Left colon (tissue), 2 donors: ENCODE data around the gene OR52W1. TPM values are rescaled to one million over a fixed set of nuclear protein-coding genes. Genes with fewer than 3 reads are reported as not detected.

Experiments
- ATAC-seq: fragments of 200-7000 bp; cut with Tn5 transposase; one replicate; pipeline ENCODE4 v1.9.1; 2020; ENCODE audit warnings: mild to moderate bottlenecking, moderate library complexity
- DNase-seq, 2 donors: peaks; one replicate each; pipeline ENCODE4 v3.0.0-alpha.2; 2020
- intact Hi-C, 2 donors: fragments of 100-400 bp; cut with DNase I in 1 of 2; cut with micrococcal nuclease in 1 of 2; formaldehyde crosslinking; loops; one replicate each; pipeline versions ENCODE4 v1.11.2 to v1.14.0; 2022; cut with DNase I, micrococcal nuclease
- total RNA-seq, 2 donors: library from RNA; stranded (reverse); fragmentation: NEBNext Ultra II Directional; extraction: Animal tissue kit (Norgen Biotek cat#: 25700); gene quantifications; one replicate each; pipeline ENCODE4 v1.2.1, GENCODE V29; 2021
- donor health status: DM: no; HTN: no; CAD: no.
- donor health status: DM: yes; HTN: yes; CAD: no.

OR52W1 gene
- total RNA-seq, 2 donors from 2014 or later = not detected

DNA sequence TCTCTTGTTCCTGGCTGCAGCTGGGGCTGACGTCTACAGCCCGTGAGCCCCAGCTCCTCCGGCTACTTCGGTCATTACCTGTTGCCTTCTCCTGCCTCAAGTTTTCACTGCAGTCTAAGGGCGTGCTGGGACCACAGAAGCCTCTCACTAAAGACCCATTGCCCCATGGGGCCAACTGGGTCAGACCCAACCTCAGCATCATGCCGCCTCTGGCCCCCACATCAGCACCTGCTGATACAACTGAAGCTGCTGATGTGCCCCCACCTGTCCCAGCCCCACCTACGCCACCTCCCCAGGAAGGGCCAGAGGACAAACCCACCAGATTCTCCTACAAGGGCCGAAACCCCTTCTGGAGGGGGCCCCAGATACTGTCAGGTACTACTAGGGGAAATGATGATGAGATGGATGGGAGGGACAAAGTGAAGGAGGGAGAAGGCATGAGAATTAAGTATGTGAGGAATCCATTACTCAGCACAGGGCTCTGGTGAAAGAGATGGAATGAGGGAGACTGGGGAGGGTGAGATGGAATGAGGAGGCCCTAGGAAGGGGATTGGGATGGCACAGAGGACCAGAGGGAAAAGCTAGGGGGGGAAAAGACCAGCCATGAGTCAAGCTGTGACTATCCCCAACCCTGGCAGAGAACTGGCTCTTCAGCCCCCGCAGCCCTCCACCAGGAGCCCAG, 11.4 kb downstream of the OR52W1 start:
- ATAC-seq = peak; percentile 13
- intact Hi-C loops = no loop called here

DNA sequence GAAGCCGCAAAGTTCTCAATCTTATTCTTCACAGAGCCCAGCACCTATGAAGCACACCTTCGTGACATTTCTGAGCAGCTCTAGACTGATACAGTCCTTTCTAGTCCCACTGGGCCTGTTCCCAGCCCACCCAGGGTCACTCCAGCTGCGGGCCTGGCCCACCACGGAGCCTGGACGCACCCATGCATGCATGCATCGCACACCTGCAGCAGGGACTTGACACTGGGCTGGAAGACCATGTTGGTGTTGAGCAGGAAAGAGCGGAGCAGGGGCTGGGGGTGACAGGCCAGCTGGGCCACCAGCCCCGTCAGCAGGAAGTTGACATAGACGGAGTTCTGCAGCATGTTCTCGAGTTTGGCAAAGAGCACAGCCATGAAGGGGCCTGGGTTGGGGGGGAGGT, 15.5 kb downstream of the OR52W1 start:
- ATAC-seq (no peak), DNase-seq (no peak)
- intact Hi-C loops = no loop called here

More for the DNA sequence above, 11.4 kb downstream of the OR52W1 start:
- no peak for DNase-seq

DNA sequence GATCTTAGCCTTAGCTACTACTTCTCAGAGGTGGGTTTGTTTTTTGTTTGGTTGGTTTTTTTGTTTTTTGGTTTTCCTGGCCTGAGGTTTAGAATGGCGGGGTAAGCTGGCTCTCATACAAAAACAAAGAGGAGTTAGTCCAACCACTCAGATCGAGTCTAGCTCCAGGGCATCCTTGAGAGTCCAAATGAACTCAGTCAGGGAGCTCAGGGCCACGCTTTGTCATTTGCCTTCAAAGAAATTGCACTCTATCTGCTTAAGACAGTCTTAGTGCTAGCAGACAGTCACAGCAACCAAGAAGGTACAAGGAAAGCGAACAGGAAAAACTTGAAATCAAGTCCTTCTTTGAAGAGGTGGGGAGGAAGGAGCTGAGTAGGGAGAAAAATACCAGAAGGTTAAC, 17.5 kb downstream of the OR52W1 start:
- no peak for ATAC-seq
- intact Hi-C loops = no loop called here
- DNase-seq = no peak

DNA sequence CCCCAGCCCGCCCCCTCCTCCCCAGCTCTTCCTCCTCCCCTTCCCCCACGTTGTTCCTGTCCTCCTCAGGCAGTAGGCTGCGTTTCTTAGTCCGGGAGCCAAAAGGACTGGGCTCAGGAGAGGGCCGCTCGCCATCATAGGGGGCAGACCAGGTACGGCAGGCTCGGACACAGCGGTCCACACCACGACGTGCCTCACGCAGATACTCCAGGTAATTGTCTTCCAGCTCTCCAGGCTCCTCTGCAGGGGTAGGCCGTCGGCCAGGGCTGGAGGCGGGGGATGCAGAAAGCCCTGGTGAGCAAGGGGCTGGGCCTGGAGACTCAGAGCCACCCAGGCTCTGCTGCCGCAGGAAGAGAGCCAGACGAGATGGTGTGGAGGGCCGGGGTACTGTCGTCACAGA, 18.7 kb downstream of the OR52W1 start:
- no peak for ATAC-seq
- intact Hi-C loops = no loop called here
- DNase-seq = no peak

DNA sequence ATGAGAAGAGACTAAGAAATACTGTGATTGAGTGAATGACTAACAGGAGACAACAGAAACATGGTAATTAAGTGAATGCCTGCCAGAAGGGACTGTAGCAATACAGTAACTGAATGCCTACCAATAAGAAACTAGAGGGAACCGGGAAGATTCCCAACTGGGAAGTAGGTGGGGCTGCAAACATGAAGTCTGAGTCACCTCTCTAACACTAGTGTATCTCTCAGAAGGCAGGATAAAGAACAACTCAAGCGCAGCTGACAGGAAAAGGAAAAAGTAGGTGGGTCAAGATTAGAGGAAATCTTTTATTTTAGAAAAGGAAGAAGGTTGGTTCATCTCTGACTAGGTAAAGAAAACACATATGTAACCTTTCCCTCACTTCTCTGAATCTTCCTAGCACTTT, 20.3 kb downstream of the OR52W1 start:
- intact Hi-C loops = no loop called here
- DNase-seq (no peak), ATAC-seq (peak; percentile 90)

DNA sequence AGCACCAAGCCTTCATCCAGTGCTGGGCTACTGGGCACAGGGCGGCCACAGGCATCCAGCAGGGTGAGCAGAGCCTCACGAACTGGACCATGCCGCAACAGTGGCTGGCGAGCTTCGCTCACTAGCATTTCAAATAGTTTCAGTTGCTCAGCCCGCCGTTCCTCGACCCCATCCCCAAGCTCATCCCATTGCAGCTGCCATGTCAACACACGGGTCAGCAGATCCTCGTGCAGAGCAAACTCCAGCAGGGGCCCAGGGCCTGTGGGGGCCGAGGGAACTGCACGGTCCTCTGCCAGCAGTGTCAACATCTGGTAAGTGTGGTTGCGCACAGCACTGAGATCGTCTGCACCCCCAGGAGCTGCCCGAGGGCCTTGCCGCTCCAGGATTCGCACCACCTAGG, 24.8 kb downstream of the OR52W1 start:
- DNase-seq (no peak), ATAC-seq (no peak)
- intact Hi-C loops = no loop called here

DNA sequence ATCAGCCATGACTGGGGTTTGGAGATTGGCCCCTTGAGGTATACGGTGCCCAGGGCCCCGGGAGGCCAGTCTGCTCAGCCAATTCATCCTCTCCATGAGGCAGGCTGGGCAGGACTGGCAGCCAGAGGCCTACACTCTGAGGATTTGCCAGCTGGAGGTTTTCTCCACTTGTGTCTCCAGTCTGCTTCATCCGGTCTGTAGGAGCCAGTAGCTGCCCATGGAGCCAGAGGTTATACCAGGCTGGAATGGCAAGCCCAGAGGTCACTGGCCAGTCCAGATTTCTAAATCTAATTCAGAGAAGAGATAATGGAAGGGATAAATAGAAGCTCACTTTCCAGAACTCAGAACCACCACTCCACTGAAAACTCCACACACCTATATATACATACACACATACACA, 25.4 kb downstream of the OR52W1 start:
- ATAC-seq (no peak), DNase-seq (no peak)
- intact Hi-C loops = no loop called here

DNA sequence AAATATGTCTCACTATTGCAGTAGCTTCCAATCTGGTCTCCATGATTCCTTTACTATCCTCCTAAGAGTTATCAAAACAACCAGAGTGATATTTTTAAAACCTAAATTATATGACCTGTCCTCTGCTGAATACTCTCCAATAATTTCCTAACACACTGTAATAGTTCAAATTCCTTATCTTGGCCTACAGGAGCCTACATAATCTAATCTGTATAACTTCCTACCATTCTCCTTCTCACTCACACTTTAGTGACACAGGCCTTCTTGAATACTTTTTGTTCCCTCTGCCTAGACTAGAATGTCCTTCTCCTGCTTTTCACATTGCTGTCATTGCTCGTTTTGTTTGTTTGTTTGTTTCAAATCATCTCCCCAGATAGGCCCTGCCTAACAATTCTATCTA, 26.0 kb downstream of the OR52W1 start:
- ATAC-seq (no peak), DNase-seq (no peak)
- intact Hi-C loops = no loop called here

DNA sequence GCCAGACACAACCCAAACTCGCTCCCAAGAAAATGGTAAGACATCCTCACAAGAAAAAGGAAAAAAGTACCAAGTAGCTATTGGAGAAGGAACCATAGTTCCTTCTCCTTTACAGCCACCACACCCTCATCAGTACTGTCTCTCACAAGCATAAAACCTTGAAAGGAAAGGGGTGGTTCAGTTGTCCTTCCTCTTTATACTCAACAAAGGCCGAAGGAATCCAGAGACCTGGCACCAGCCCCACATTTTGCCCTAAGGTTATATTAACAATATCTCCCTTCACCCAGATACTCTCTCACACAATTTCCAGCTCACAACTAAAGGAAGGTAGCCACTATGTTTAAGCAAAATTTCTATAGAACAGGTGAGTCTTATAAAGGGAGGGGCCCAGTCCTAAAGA, 26.9 kb downstream of the OR52W1 start:
- DNase-seq = peak in 1 of 2 donors; percentile 50
- intact Hi-C loops = no loop called here
- peak; percentile 73 for ATAC-seq

DNA sequence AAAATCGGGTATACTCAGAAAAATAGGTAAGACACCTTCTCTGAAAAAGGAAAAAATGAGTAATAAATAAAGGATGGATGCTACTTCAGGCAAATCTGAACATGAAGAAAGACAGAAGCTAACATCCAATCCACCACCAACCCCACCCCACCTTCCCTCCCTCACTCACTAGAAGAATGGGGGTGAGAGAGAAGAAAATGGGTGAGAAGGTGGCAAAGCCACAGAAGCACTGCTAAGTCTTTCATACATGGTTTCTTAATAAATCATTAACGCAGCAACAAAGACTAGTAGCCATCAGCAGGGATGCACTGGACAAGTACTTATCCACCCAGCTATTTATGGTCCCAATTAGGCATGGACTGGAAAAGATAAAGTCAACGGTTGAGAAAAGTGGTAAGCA, 29.5 kb downstream of the OR52W1 start:
- intact Hi-C loops = no loop called here
- ATAC-seq (no peak), DNase-seq (no peak)

DNA sequence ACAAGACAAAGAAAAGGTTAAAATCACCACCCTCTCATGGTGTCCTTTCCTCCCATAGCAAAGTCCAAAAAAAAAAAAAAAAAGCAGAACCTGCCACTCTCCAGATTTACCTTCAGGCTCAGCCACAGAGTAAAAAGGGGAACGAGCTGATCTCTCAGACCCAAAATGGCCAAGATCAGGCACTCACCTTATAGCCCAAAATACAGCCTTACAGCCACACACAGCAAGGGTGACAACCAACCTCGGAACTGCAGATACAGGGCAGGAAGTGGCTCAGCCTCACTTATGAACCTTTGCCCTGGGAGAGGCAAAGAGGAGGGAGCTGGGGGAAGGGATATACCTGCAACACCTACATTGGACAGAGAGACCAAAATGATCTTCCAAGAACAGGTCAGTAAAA, 30.9 kb downstream of the OR52W1 start:
- ATAC-seq (peak; percentile 62), DNase-seq (peak; percentile 57 to 82)
- intact Hi-C loops = no loop called here

DNA sequence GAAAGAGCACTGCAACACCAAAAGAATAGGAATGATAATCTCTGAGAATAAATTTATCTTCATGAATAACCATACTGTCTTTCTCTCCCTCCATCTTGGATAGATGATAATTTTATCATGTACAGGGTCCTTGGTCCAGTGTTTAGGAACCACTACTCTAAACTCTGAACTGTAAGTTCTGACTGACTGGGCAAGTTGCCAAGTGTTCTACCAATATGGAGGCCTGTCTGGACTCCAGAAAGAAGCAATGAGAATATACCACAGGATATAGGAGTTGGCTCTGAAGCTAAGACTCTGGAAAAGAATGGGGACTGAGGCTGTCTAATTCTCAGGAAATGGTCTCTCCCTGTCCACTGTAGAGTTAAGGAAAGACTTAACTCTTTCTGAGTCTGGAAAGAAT, 33.9 kb downstream of the OR52W1 start:
- ATAC-seq (no peak), DNase-seq (no peak)
- intact Hi-C loops = no loop called here

DNA sequence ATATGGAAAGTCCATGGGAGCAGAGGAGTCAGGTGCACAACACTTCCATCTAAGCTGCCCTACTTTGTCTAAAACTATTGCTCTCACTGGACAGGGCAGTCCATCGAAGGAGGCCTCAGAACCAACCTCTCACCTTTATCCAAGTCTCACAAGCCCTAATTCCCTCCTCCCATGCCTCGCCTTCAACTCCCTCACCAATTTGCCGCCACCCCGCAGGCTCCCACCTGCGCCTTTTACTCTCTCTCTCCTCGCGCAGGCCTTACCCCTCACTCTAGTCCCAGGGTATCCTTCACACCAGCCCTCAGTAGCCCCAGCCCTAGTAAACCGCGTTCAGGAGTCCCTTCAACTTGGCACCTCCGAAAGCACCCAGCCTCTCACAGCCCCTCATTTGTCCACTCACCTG, 35.0 kb downstream of the OR52W1 start:
- no peak for DNase-seq
- ATAC-seq = peak; percentile 1
- intact Hi-C loops = no loop called here

DNA sequence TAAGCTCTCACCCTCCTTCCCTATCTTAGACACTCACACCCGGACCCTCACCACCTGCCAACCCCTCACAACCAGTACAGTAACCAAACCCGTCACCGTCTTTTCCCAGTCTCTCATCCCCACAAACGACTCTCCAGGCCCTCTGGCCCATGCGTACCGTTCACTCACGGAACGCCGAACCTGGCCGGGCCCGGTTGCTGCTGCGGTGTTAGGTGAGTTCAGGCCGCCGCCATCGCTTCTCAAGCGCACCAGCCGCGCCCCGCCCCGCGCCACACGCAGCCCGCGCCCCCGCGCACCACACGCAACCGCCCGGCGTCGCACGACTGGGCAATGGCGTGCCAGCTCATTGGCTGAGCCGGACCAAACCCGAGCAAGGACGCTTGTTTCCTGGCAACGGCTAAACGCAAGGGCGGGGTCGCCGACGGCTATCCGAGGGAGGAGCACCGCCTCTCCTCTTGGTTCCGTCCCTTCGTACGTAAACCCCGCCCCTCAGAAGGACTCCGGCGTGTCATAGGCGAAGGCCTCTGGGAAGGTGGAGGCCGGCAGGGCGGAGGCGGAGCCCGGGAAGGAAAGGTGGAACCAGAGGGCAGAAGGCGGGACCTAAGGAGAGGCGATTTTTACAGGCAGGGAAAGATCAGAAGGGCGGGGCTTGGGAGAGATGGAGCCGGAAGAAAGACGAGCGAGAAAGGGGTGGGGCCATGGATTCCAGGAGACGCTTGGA, 35.5 kb downstream of the OR52W1 start, which contains the start of gene FHIP1B:
FHIP1B (minus strand) TSS at position 250 of the 721 bp plus-strand sequence. CDS start 10,120 bp downstream, outside the sequence.
- ATAC-seq (peak; percentile 87), DNase-seq (peak; percentile 99 to 100)
- intact Hi-C loops = loop anchor here in 1 of 2 donors (5.0 kb wide), 1 partner anchor 83 kb away; no protein-coding TSS in a partner anchor

DNA sequence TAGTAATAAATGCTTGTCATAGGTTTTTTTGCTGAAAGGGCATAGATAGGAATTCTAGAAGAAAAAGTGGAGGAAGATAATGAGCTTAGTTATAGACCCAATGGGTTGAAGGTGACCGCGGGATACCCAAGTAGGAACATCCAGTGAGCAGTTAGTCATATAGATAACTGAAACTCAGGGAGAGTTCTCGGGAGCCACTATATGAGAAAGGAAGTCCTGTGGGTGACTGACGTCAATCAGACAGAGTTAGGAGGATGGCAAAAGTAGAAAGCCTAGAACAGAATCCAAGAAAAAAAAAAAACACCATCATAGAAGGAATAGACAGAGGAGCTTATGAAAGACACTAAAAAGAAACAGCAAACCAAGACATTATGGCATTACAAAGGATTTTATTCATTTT, 38.2 kb downstream of the OR52W1 start:
- DNase-seq = no peak
- ATAC-seq = no peak
- intact Hi-C loops = loop anchor here in 1 of 2 donors (5.0 kb wide), 1 partner anchor 80 kb away; no protein-coding TSS in a partner anchor

DNA sequence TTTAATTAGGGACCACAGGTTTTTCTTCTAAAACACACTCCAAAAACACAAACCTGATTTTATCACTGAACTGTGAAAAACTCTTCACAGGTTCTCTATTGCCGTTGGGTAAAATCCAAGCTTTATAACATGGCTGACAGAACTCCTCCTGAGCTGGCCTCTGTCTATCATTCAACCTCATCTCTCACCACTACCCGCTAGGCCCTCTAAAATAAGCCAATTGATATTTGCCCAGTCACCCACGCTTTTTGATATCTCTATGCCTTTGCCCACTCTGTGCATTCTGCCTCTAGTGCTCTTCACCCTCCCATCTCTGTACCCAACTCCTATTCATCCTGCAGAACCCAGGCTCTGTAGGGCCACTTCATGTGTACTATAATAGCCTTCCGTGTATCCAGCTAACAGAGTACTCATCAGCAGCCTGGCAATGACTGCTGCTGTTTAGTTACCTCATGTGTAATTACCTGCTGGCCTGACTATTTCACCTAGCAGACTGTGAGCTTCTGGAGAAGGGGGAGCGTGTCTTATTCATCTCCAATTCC, 38.8 kb downstream of the OR52W1 start:
- DNase-seq (no peak), ATAC-seq (no peak)
- intact Hi-C loops = loop anchor here in 1 of 2 donors (5.0 kb wide), 1 partner anchor 79 kb away; no protein-coding TSS in a partner anchor

DNA sequence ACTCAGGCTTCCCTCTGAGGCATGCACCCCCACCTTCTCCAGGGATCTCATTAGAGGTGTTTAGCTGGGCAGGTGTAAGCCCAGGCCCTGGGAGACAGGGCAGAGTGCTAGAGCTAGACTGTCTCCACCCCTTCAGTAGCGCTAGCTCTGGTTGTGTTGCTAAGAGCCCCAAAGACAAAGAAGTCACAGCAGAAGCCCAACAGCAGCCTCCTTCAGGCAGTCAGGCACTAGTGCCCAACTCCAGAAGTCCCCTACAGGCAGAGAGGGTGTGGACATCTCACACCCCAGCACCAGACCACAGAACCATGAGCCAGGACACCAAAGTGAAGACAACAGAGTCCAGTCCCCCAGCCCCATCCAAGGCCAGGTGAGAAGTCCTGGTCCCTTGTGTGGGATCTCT, 39.9 kb downstream of the OR52W1 start, which contains the start of gene CNGA4:
CNGA4 (plus strand) TSS at position 188 of the 400 bp plus-strand sequence; CDS start at position 306, 118 bp downstream.
- intact Hi-C loops = loop anchor here in 1 of 2 donors (5.0 kb wide), 1 partner anchor 78 kb away; no protein-coding TSS in a partner anchor
- DNase-seq = no peak

DNA sequence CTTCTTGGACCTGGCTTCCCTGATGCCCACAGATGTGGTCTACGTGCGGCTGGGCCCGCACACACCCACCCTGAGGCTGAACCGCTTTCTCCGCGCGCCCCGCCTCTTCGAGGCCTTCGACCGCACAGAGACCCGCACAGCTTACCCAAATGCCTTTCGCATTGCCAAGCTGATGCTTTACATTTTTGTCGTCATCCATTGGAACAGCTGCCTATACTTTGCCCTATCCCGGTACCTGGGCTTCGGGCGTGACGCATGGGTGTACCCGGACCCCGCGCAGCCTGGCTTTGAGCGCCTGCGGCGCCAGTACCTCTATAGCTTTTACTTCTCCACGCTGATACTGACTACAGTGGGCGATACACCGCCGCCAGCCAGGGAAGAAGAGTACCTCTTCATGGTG, 41.1 kb downstream of the OR52W1 start:
- intact Hi-C loops = no loop called here
- no peak for ATAC-seq

More for the DNA sequence above, 39.9 kb downstream of the OR52W1 start, which contains the start of gene CNGA4:
- no peak for ATAC-seq

DNA sequence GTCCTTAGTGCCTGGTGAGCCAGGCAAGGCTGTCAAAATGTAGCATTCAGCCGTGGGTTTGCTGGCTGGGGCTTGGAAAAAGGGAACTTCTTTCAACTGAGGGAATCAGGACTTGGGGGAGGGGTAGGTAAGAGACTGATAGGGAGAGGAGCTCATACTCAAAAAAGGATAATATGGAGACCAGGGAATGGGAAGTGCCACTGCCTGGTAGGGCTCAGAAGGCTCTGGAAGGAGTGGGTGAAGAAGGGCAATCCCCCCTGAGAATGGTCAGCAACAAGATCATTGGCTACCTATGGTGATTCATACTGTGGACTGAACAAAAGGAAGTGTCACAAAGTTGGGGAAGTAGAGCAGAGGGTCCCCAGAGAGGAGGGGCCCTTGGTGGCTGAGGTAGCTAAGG, 41.8 kb downstream of the OR52W1 start:
- intact Hi-C loops = no loop called here
- DNase-seq (no peak), ATAC-seq (no peak)

More for the DNA sequence above, 41.1 kb downstream of the OR52W1 start:
- DNase-seq = no peak

DNA sequence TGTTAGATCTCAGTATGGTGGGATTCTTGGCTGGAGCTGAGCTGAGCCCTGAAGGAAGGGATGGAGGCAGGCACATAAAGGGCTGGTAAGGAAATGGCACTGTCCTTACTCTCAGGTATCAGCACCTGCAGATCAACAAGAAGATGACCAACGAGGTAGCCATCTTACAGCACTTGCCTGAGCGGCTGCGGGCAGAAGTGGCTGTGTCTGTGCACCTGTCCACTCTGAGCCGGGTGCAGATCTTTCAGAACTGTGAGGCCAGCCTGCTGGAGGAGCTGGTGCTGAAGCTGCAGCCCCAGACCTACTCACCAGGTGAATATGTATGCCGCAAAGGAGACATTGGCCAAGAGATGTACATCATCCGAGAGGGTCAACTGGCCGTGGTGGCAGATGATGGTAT, 42.3 kb downstream of the OR52W1 start:
- ATAC-seq (no peak), DNase-seq (no peak)
- intact Hi-C loops = no loop called here
